ENCODE data around the gene SEZ6L2. TPM values are rescaled to one million over a fixed set of nuclear protein-coding genes. Genes with fewer than 3 reads are reported as not detected.

The SEZ6L2 gene
- total and polyA plus RNA-seq, 2 of the 13 experiments (the other 11 are each of a cell fraction or from before 2014, with no cell fraction given) = 14.9 to 16.9 TPM

DNA sequence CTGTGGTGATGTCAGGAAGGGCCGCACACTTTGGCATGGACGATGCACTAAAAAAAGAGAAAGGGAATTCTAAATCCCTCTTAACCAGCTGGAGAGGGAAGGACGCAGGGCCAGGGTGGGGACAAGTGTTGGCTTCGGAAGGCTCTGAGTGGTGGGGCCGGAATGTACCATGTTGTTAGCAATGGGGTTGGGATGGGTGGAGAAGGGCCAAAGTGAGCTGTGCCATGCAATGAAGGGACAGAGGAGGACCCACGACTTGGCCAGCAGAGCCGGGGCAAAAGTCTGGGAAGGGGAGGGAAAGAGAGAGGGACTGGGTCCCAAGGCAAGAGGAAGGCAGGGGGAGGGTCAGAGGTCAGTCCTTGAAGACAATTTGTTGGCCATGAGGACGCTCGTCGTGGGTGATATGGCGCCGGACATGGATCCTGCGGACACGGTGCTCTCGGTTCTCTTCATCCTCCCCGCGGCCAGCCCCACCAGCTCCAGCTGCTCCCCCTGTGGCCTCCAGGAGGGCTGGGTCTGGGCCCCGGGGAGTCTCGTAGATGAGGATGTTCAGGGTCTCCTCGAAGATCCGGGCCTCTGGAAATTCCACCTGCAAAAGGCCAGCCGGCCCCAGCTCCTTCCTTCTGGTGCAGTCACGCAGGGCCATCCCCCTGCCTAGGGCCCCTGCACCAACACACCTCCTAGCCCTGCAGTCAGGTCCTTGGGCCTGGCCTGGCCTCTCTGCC is 7.3 kb upstream of the SEZ6L2 start (continued):
- TF ChIP-seq RAD21 (CRISPR knock-in tag; IDR thresholded peaks at IDR 0.05) = no peak
- TF ChIP-seq, protein P1, sequence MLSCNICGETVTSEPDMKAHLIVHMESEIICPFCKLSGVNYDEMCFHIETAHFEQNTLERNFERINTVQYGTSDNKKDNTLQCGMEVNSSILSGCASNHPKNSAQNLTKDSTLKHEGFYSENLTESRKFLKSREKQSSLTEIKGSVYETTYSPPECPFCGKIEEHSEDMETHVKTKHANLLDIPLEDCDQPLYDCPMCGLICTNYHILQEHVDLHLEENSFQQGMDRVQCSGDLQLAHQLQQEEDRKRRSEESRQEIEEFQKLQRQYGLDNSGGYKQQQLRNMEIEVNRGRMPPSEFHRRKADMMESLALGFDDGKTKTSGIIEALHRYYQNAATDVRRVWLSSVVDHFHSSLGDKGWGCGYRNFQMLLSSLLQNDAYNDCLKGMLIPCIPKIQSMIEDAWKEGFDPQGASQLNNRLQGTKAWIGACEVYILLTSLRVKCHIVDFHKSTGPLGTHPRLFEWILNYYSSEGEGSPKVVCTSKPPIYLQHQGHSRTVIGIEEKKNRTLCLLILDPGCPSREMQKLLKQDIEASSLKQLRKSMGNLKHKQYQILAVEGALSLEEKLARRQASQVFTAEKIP (CRISPR knock-in tag; IDR thresholded peaks at IDR 0.05; ENCODE audit: borderline replicate concordance) = no peak
- TF ChIP-seq AGO2 (optimal IDR thresholded peaks at IDR 0.05; ENCODE audit: low read depth, low read length) = peak; percentile 89
- TF ChIP-seq RBM22 (optimal IDR thresholded peaks at IDR 0.05; ENCODE audit: low read length) = peak; percentile 42
- TF ChIP-seq, protein P2, sequence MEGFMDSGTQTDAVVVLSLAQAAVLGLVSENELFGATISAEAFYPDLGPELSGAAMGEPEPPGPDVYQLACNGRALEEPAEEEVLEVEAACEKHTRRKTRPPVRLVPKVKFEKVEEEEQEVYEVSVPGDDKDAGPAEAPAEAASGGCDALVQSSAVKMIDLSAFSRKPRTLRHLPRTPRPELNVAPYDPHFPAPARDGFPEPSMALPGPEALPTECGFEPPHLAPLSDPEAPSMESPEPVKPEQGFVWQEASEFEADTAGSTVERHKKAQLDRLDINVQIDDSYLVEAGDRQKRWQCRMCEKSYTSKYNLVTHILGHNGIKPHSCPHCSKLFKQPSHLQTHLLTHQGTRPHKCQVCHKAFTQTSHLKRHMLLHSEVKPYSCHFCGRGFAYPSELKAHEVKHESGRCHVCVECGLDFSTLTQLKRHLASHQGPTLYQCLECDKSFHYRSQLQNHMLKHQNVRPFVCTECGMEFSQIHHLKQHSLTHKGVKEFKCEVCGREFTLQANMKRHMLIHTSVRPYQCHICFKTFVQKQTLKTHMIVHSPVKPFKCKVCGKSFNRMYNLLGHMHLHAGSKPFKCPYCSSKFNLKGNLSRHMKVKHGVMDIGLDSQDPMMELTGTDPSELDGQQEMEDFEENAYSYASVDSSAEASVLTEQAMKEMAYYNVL (CRISPR knock-in tag; IDR thresholded peaks at IDR 0.05; ENCODE audit: borderline replicate concordance) = no peak
- no peak for TF ChIP-seq ZNF510 (CRISPR knock-in tag; IDR thresholded peaks at IDR 0.05; ENCODE audit: low read depth)
- TF ChIP-seq RCOR2 (CRISPR knock-in tag; IDR thresholded peaks at IDR 0.05) = no peak
- no peak for TF ChIP-seq XRCC5 (optimal IDR thresholded peaks at IDR 0.05; ENCODE audit: low read length)
- no peak for TF ChIP-seq ZNF10 (CRISPR knock-in tag; IDR thresholded peaks at IDR 0.05; ENCODE audit: borderline replicate concordance, low read depth)
- TF ChIP-seq, protein P3, sequence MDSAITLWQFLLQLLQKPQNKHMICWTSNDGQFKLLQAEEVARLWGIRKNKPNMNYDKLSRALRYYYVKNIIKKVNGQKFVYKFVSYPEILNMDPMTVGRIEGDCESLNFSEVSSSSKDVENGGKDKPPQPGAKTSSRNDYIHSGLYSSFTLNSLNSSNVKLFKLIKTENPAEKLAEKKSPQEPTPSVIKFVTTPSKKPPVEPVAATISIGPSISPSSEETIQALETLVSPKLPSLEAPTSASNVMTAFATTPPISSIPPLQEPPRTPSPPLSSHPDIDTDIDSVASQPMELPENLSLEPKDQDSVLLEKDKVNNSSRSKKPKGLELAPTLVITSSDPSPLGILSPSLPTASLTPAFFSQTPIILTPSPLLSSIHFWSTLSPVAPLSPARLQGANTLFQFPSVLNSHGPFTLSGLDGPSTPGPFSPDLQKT (CRISPR knock-in tag; IDR thresholded peaks at IDR 0.05; ENCODE audit: borderline replicate concordance) = no peak
- TF ChIP-seq, protein P4, sequence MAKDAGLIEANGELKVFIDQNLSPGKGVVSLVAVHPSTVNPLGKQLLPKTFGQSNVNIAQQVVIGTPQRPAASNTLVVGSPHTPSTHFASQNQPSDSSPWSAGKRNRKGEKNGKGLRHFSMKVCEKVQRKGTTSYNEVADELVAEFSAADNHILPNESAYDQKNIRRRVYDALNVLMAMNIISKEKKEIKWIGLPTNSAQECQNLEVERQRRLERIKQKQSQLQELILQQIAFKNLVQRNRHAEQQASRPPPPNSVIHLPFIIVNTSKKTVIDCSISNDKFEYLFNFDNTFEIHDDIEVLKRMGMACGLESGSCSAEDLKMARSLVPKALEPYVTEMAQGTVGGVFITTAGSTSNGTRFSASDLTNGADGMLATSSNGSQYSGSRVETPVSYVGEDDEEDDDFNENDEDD (CRISPR knock-in tag; IDR thresholded peaks at IDR 0.05; ENCODE audit: borderline replicate concordance) = no peak
- TF ChIP-seq TP53 (CRISPR knock-in tag; conservative IDR thresholded peaks at IDR 0.05) = no peak
- TF ChIP-seq NR2C2 (CRISPR knock-in tag; IDR thresholded peaks at IDR 0.05; ENCODE audit: borderline replicate concordance) = no peak
- no peak for TF ChIP-seq SATB2 (CRISPR knock-in tag; IDR thresholded peaks at IDR 0.05)
- TF ChIP-seq RBFOX2 (IDR thresholded peaks at IDR 0.05; ENCODE audit: low read depth, low read length) = peak; percentile 65
- TF ChIP-seq ZFP90 (CRISPR knock-in tag; IDR thresholded peaks at IDR 0.05; ENCODE audit: borderline replicate concordance) = no peak

All from HepG2 (cell line).